Tibial nerve (tissue), 4 donors: ENCODE results near the gene SLC26A11.

ENCODE experiments used
- EP300 ChIP-seq, 2 donors: sonication (generic); formaldehyde crosslinking; IDR thresholded peaks; one replicate each; pipeline ENCODE4 v1.6.1; 2017; ENCODE audit warnings: antibody characterized with exemption in 2 of 2, mild to moderate bottlenecking in 1 of 2
- TF ChIP-seq, protein P1 (sequence below), 5 experiments: fragments of 200-600 bp in 3 of 5; fragments of 450-650 bp in 2 of 5; sonication (generic) in 3 of 5; IDR thresholded peaks; one replicate each; pipeline ENCODE4 v1.5.1; 2016 to 2019; ENCODE audit warnings: antibody characterized with exemption in 5 of 5, mild to moderate bottlenecking in 3 of 5, moderate library complexity in 2 of 5

DNA sequence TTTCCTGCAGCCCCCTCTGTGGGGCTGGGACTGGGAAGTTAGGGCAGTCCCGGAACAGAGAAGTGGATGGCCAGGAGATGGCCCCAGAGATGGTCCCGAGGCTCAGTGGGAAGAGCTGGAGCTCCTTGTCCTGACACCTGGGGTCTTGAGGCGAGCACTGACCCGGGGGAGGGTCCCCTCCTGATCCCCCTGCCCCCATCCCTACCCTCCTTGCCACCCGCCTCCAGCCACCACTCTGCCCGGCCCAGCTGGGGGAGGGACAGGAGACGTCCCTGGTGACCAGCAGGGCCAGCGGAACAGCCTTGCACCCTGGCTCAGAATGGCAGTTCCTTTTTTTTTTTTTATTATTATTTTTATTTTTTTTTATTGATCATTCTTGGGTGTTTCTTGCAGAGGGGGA is 26.5 kb downstream of the SLC26A11 start:
- no peak for TF ChIP-seq EP300 (IDR thresholded peaks at IDR 0.05)
- TF ChIP-seq, protein P1, sequence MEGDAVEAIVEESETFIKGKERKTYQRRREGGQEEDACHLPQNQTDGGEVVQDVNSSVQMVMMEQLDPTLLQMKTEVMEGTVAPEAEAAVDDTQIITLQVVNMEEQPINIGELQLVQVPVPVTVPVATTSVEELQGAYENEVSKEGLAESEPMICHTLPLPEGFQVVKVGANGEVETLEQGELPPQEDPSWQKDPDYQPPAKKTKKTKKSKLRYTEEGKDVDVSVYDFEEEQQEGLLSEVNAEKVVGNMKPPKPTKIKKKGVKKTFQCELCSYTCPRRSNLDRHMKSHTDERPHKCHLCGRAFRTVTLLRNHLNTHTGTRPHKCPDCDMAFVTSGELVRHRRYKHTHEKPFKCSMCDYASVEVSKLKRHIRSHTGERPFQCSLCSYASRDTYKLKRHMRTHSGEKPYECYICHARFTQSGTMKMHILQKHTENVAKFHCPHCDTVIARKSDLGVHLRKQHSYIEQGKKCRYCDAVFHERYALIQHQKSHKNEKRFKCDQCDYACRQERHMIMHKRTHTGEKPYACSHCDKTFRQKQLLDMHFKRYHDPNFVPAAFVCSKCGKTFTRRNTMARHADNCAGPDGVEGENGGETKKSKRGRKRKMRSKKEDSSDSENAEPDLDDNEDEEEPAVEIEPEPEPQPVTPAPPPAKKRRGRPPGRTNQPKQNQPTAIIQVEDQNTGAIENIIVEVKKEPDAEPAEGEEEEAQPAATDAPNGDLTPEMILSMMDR (IDR thresholded peaks at IDR 0.05), result no peak
